Calu3 (cell line): ENCODE results near the gene RP9. TPM values are rescaled to one million over a fixed set of nuclear protein-coding genes. Genes with fewer than 3 reads are reported as not detected.

Experiments
- BruUV-seq: library from RNA; stranded (reverse); fragments of 400-500 nt; replicated peaks from 2 replicates; lab custom pipeline; 2021; lab: Mats Ljungman, UMichigan
- CTCF ChIA-PET: fragments of 300-600 bp; sonication (Branson Sonifier 250); formaldehyde crosslinking; loops from one replicate; lab custom pipeline; 2022; ENCODE audit warnings: antibody characterized with exemption; lab: Charles Lee
- DNase-seq: peaks from one replicate; pipeline ENCODE4 v3.0.0; 2022
- H3K27ac Mint-ChIP-seq: one replicate; pipeline ENCODE4 v1.8.0; 2022; ENCODE audit warnings: mixed read lengths; ENCODE audit not compliant: unreplicated experiment
- H3K27me3 Mint-ChIP-seq: one replicate; pipeline ENCODE4 v1.8.0; 2022; ENCODE audit warnings: mixed read lengths; ENCODE audit not compliant: unreplicated experiment
- H3K36me3 Mint-ChIP-seq: one replicate; pipeline ENCODE4 v1.8.0; 2022; ENCODE audit warnings: mild to moderate bottlenecking, moderate library complexity, mixed read lengths; ENCODE audit not compliant: insufficient read depth, unreplicated experiment
- H3K4me1 Mint-ChIP-seq: one replicate; pipeline ENCODE4 v1.8.0; 2022; ENCODE audit warnings: mild to moderate bottlenecking, low read depth, mixed read lengths; ENCODE audit not compliant: unreplicated experiment
- H3K4me3 Mint-ChIP-seq: one replicate; pipeline ENCODE4 v1.8.0; 2022; ENCODE audit warnings: mild to moderate bottlenecking, low read depth, moderate library complexity, mixed read lengths; ENCODE audit not compliant: unreplicated experiment
- H3K9me3 Mint-ChIP-seq: one replicate; pipeline ENCODE4 v1.8.0; 2022; ENCODE audit warnings: low read depth, mixed read lengths; ENCODE audit not compliant: unreplicated experiment
- CTCF ChIP-seq: fragments of 200-600 bp; IDR thresholded peaks from one replicate; pipeline ENCODE4 v1.8.0; 2022; ENCODE audit warnings: antibody characterized with exemption; ENCODE audit not compliant: unreplicated experiment
- intact Hi-C: fragments of 100-400 bp; cut with micrococcal nuclease; formaldehyde crosslinking; loops from one replicate; pipeline ENCODE4 v1.10.0; 2022; ENCODE audit not compliant: unreplicated experiment
- total RNA-seq: library from RNA; stranded (reverse); gene quantifications from 2 replicates; pipeline ENCODE4 v1.2.3, GENCODE V29; 2022

Gene RP9
- total RNA-seq, 1 experiment from 2014 or later: 37.2 TPM

- peak; percentile 47 for DNase-seq
- BruUV-seq: no TSS peak
- no peak overlapping the region for H3K27ac Mint-ChIP-seq
- no peaks in the 10 kb centered on the region for H3K27me3 Mint-ChIP-seq
- no peaks in the 10 kb centered on the region for H3K36me3 Mint-ChIP-seq
- H3K4me1 Mint-ChIP-seq: peaks cover 17% of the 10 kb centered on the region
- no peaks in the 10 kb centered on the region for H3K9me3 Mint-ChIP-seq
- intact Hi-C loops: loop anchor here (1.0 to 10.0 kb wide), 3 partner anchors 162 to 286 kb away; no protein-coding TSS in a partner anchor
- TF ChIP-seq CTCF: peak; percentile 68
- CTCF ChIA-PET: no interaction called here
- H3K4me3 Mint-ChIP-seq: no peak overlapping the region
These were observed 58.5 kb downstream of the RP9 start for GRCh38 chr7:33050535-33051318.

GRCh38 chr7:33048704-33049103 lies 60.5 kb downstream of the RP9 start:
- Mint-ChIP-seq H3K27ac (peak overlapping the region; percentile 44), H3K9me3 (no peaks in the 10 kb centered on the region), H3K4me3 (no peak overlapping the region), H3K27me3 (no peaks in the 10 kb centered on the region), H3K4me1 (peaks cover 22% of the 10 kb centered on the region), H3K36me3 (no peaks in the 10 kb centered on the region)
- no peak for TF ChIP-seq CTCF
- intact Hi-C loops: loop anchor here (10.0 kb wide), 1 partner anchor 554 kb away; the partner anchor contains the start of genes AVL9 and LSM5
- CTCF ChIA-PET: interaction anchor here (1.3 kb wide), 1 partner anchor 248 kb away, joined by 3 read pairs; no protein-coding TSS in a partner anchor
- no peak for DNase-seq
- BruUV-seq: no TSS peak

- Mint-ChIP-seq H3K4me1 (peaks cover 27% of the 10 kb centered on the region), H3K27ac (no peak overlapping the region), H3K27me3 (no peaks in the 10 kb centered on the region), H3K36me3 (peaks cover 3% of the 10 kb centered on the region), H3K4me3 (no peak overlapping the region), H3K9me3 (no peaks in the 10 kb centered on the region)
- DNase-seq: no peak
- no peak for TF ChIP-seq CTCF
- CTCF ChIA-PET: interaction anchor here (1.3 kb wide), 1 partner anchor 248 kb away, joined by 3 read pairs; no protein-coding TSS in a partner anchor
- intact Hi-C loops: loop anchor here (10.0 kb wide), 1 partner anchor 553 kb away; the partner anchor contains the start of genes AVL9 and LSM5
- BruUV-seq: no TSS peak
These were observed 60.9 kb downstream of the RP9 start for GRCh38 chr7:33048257-33048656.

GRCh38 chr7:33044986-33045385 lies 64.2 kb downstream of the RP9 start:
- no peaks in the 10 kb centered on the region for H3K27me3 Mint-ChIP-seq
- BruUV-seq: no TSS peak
- intact Hi-C loops: loop anchor here (2.0 to 10.0 kb wide), 5 partner anchors 62 to 550 kb away; partner anchors contain the start of genes AVL9, LSM5 and RP9
- DNase-seq: no peak
- CTCF ChIA-PET: interaction anchor here (1.3 kb wide), 1 partner anchor 12 kb away, joined by 5 read pairs; no protein-coding TSS in a partner anchor
- peaks cover 36% of the 10 kb centered on the region for H3K4me1 Mint-ChIP-seq
- H3K9me3 Mint-ChIP-seq: no peaks in the 10 kb centered on the region
- H3K36me3 Mint-ChIP-seq: peaks cover 17% of the 10 kb centered on the region
- peak overlapping the region; percentile 94 for H3K27ac Mint-ChIP-seq
- TF ChIP-seq CTCF: no peak
- peak overlapping the region; percentile 52 for H3K4me3 Mint-ChIP-seq

Other genes with a start within 250 kb of the RP9 start
- 54.2 and 58.7 TPM in 2 replicates for gene KBTBD2, start 217.6 kb downstream of the RP9 start, total RNA-seq
- 124 and 160 TPM in 2 replicates for gene FKBP9, start 152.0 kb downstream of the RP9 start, total RNA-seq
- gene NT5C3A, start 46.6 kb downstream of the RP9 start, total RNA-seq: 77.7 and 127 TPM in 2 replicates
- gene BBS9, start 20.2 kb upstream of the RP9 start, total RNA-seq: 9.4 and 13.0 TPM in 2 replicates